IPS-18c (cell line): Measurements from ENCODE around the gene PLA2G4F.

Experiments used
- H3K4me3 ChIP-seq: 2 replicates; pipeline ENCODE4 v1.7.0; 2013; ENCODE audit warnings: low read depth, mild to moderate bottlenecking, low read length, moderate library complexity; ENCODE audit not compliant: insufficient read depth
- H3K9me3 ChIP-seq: one replicate; pipeline ENCODE4 v1.6.1; 2013; ENCODE audit warnings: mild to moderate bottlenecking, low read length, moderate library complexity; ENCODE audit not compliant: control insufficient read depth, insufficient read depth

The PLA2G4F gene

GRCh38 chr15:42121682-42122081 is 34.8 kb downstream of the PLA2G4F start:
- Histone ChIP-seq H3K9me3 (no peaks in the 10 kb centered on the region), H3K4me3 (no peak overlapping the region)

DNA sequence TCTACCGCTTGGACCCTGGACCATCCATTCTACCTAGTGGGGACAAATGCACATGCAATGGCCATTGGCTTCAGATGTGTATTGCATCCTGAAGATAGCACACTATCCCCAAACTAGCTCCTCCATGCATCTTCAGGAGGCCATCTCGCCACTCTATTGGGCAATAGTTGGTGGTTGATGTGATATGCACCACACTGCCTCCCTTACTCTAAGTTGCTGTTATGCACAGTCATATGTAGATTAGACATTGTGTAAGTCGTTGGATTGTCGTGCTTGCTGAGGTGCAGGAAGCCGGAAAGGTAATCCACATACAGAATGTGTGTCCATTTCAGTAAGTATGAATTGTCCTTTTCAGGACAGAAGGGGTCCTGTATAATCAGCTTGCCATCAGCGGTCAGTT is 35.4 kb downstream of the PLA2G4F start:
- Histone ChIP-seq H3K4me3 (no peak overlapping the region), H3K9me3 (no peaks in the 10 kb centered on the region)

DNA sequence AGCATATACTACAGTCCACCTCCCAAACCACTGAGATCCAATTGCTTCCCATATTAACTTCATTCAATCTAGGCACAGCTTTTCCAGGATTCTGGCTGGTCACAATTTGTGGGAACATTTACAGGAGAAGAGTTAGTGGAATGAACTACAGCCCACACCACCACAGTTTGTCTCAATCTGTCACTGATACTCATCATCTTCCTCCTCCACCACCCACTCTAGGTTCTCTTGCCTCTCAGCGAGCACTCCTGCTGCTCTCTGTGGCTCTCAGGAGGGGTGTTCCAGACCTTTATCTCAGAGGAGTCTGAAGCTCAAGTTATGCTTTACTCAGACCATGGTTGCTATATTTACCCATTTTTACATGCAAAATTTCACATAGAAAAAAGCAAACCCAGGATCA is 36.2 kb downstream of the PLA2G4F start:
- Histone ChIP-seq H3K4me3 (no peak overlapping the region), H3K9me3 (no peaks in the 10 kb centered on the region)

DNA sequence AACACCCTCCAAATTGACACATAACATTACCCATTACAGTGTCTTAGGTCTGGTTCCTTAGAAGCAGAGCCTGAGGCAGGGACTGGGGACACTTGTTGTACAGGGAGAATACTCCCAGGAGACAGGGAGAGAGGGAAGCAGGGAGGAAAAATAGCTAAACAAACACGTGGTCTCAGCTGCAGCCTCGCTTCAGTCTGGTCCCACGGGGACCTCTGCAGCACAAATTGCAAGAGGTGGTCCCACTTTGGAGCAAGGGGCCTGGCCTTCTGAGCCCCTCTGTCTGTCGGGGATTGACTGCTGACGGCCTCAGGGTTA is 37.0 kb downstream of the PLA2G4F start:
- no peak overlapping the region for H3K4me3 ChIP-seq
- no peaks in the 10 kb centered on the region for H3K9me3 ChIP-seq

DNA sequence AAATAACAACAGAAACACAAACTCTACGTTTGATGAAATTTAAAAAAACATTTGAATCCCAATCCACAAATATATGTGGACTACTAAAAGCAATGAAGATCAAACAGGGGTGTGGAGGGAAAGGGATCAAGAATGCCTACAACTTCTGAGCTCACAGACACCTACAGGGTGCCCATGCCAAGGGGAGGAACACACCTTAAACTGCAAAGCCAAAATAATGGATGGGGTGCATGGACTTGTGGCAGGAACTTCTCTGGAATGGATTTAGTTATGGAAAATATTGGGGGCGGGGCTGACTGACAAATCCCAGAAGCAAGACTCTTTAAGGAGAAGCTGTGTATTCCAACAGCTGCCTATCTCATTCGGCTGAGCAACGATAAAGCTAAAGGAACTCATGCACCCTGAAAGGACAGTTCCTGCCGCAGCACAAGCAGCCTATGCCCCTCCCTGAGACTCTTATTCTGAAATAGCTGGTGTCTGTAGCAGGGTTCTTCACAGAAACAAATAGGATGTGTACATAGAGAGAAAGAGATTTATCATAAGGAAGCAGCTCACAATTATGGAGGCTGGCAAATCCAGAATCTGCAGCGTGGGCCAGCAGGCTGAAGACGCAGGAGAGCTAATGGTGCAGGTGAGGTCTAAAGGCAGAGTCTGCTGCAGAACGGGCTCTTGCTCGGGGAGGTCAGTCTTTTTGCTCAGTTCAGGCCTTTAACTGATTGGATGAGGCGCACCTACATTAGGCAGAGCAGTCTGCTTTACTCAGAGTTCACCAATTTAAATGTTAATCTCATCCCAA is 37.6 kb downstream of the PLA2G4F start:
- Histone ChIP-seq H3K4me3 (no peak overlapping the region), H3K9me3 (no peaks in the 10 kb centered on the region)

- Histone ChIP-seq H3K4me3 (no peak overlapping the region), H3K9me3 (no peaks in the 10 kb centered on the region)
Observed at GRCh38 chr15:42111924-42112323, 44.5 kb downstream of the PLA2G4F start.

DNA sequence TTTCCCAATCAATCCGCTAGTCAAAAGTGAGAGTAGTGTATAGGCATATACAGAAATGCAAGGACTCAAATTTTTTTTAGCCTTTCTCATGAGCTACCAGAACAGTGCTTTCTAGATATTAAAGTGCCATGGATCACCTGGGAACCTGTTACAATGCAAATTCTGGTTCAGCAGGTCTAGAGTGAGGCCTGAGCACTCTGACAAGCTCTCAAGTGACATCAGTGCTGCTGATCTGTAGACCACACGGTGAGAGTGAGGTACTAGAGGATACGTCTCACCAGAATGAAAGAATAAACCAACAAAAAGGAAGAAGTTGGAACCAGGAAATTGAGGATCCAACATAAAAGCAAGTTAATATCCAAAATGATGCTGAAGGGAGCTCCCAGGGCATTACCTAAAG is 46.1 kb downstream of the PLA2G4F start:
- no peaks in the 10 kb centered on the region for H3K9me3 ChIP-seq
- no peak overlapping the region for H3K4me3 ChIP-seq

DNA sequence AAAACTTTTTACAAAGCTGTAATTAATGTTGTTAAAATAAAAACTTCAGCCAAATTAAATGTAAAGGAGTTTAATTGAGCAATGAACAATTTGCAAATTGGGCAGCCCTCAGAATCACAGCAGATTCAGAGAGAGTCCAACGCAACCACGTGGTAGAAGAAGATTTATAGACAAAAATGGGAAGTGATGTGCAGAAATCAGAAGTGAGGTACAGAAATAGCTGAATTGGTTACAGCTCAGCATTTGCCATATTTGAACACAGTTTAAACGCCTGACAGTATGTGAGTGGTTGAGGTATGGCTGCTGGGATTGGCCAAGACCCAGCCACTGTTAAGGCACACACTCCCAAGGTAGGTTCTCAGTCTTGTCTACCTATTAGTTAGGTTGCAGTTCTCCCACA is 47.6 kb downstream of the PLA2G4F start:
- H3K4me3 ChIP-seq = no peak overlapping the region
- H3K9me3 ChIP-seq = no peaks in the 10 kb centered on the region

DNA sequence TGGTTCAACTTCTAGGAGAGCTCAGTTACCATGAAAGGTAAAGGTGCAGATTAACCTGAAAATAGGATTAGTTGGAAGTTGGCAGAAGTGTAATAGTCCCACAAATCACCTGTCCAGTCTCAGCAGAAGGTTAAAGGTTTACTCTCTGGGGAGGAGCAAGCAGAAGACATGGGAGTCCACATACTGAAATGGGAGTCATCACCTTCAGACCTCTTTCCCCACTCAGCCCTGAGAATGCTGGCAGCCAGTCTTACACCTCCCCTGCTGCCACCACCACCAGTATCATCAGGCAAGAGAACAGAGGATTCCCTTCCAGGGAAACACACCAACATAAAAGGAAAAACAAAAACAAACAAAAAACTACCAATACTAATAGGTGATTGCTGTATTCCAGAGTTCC is 48.2 kb downstream of the PLA2G4F start:
- H3K4me3 ChIP-seq = no peak overlapping the region
- no peaks in the 10 kb centered on the region for H3K9me3 ChIP-seq

DNA sequence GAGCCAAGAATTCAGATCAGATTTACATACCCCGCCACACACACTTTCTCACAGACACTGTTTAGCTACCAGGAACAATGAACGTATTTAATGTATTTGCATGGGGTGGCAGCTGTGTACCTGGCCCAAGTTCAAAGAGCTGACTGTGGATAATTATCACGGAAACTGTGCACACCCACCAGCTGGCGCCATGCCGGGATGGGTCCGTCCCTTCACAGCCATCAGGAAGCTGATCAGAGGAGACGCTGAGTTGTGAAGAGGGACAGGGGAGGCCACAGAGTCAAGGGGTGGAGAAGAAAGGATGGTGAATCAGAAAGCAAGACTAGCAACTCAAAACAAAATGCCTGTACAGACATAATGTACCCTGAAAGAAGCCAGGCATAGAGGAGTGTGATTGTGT is 49.0 kb downstream of the PLA2G4F start:
- H3K4me3 ChIP-seq = no peak overlapping the region
- H3K9me3 ChIP-seq = no peaks in the 10 kb centered on the region

GRCh38 chr15:42106288-42106687 is 50.1 kb downstream of the PLA2G4F start:
- no peak overlapping the region for H3K4me3 ChIP-seq
- H3K9me3 ChIP-seq = no peaks in the 10 kb centered on the region

DNA sequence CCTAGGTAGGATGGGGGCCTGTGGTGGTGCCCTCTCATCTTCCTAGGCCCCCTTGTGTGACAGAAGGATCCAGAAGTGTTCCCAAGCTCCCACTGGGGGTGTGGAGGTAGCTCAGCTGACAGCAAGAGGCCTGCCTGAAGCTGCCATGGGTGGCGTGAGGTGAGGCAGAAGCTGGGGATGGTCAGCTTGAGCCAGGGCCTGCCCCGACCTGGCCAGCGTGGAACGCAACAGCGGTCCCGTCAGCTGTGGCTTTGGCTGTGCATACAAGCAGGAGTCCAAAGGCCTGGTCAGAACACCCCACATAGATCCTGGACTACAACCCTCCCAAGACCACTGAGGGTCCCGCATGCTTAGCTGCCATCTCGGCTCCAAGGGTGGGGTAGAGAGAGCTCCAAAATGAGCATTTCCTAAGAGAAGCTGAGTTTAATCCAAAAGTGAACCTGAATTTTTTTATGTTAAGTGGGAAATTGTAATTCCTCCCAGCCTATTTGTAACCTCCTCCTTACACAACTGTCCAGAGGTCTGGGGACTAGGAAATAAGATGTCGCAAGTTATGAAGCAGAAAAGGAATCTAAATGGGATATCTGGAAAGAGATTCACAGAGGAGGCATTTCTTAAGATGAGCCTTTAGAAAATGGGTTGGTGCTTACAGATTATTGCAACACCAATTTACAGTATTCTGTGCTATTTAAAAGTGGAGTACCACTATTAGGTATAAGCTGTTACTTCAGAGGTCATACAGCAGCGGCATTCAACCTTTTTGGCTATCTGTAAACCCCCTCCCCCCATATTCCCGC is 52.1 kb downstream of the PLA2G4F start:
- Histone ChIP-seq H3K4me3 (no peak overlapping the region), H3K9me3 (no peaks in the 10 kb centered on the region)

GRCh38 chr15:42102646-42103235 is 53.7 kb downstream of the PLA2G4F start:
- H3K9me3 ChIP-seq = no peaks in the 10 kb centered on the region
- no peak overlapping the region for H3K4me3 ChIP-seq

DNA sequence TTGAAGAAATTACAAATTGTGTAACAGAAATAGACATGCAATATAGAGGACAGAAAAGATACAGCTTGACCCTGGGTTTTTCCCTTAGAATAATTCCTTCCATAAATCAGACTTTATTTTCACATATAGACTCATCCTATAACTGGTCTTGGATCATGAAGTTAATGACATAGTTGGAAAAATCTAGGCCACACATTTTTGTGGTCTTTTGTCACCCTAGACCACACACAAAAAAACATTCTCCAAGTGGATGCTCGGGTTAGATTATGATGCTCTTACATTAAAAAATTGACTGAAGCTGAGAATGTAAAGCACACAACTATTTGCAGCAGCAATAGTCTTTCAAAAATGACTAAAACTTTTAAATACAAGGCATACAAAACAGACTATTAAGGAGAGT is 54.6 kb downstream of the PLA2G4F start:
- Histone ChIP-seq H3K4me3 (no peak overlapping the region), H3K9me3 (no peaks in the 10 kb centered on the region)

DNA sequence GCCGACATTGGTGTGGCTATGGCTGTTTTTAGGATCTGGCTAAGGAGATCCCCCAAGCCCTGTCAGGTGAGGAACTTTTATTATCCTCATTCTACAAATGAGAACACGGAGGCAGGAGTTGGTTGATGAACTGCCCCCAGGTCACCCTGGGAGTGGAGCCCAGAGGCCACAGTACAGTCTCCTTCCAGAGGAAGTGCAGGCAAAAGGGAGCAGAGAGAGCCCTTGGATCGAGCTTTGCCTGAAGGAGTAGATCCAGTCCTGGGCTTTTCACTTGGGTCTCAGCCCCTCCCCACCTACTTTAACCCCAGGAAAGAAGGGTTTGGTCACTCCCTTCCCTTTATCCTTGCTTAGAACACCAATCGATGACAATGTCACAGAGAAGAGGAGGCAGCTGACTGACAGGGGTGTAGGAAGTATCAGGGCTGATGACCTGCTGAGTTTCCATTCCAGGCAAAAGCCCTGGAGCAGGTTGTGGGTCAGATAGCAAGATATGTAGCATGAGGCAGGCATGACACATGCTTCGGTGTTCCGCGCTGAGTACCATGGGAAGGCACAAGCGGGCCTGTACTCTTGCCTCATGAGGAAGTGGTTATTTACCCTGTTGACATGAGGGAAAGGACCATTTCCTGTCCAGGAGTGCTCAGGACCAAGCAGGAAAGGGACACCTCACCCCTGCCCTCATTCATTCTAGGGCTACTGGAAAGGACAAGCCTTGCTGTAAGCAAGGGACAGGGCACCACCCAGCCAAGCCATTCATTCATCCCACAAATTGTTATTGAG is 56.2 kb downstream of the PLA2G4F start:
- no peak overlapping the region for H3K4me3 ChIP-seq
- H3K9me3 ChIP-seq = no peaks in the 10 kb centered on the region

DNA sequence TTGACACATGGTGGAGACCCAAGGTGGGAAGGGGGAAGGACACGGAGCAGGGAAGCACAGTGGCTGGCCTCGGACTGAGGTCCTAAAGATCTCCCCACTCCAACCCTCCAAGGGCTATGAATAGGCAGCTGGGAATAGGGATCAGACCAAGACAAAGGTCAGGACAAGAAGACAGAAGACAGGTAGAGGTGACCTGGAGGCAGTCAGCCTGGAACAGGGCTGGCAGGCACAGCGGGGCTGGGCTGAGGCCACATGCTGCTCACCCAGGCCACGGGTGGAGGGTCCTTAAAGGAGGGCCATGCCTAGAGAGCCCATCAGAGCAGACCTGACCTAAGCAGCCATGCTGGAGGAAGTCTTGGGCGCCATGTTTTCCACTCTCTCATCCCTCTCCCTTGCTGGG is 59.4 kb downstream of the PLA2G4F start:
- Histone ChIP-seq H3K4me3 (no peak overlapping the region), H3K9me3 (no peaks in the 10 kb centered on the region)

- Histone ChIP-seq H3K9me3 (no peaks in the 10 kb centered on the region), H3K4me3 (no peak within 1 kb of the TSS)
Observed at GRCh38 chr15:42094512-42094963, 61.9 kb downstream of the PLA2G4F start, which contains the start of gene PLA2G4D. Gene PLA2G4D, minus strand, starts transcription at chr15:42094562. Its CDS starts 103 bp downstream, at chr15:42094459.
